Measurements from ENCODE around the gene LHFPL6.

LHFPL6 gene

GRCh38 chr13:39410096-39410901, 192.7 kb downstream of the LHFPL6 start:
- no peaks in the 10 kb centered on the region for H3K79me2 ChIP-seq (ENCODE audit: insufficient read depth, low read length)
- H3K9me2 ChIP-seq (ENCODE audit: low read depth, low read length): no peaks in the 10 kb centered on the region
- H3K9me3 ChIP-seq (ENCODE audit: low read length): no peaks in the 10 kb centered on the region
- H3K4me1 ChIP-seq (ENCODE audit: insufficient read depth, low read length, severe bottlenecking): no peaks in the 10 kb centered on the region
- no peaks in the 10 kb centered on the region; the same call in 1 of the 2 replicates for H3K27me3 ChIP-seq (ENCODE audit: insufficient read depth, low read length)
- H3K4me3 ChIP-seq (ENCODE audit: low read depth, low read length, poor library complexity, severe bottlenecking): no peak overlapping the region
- H3F3A ChIP-seq (ENCODE audit: insufficient read depth, low read length): no peaks in the 10 kb centered on the region
- no peaks in the 10 kb centered on the region for H4K20me1 ChIP-seq (ENCODE audit: insufficient read depth, low read length)
- no peak overlapping the region for H3K4me2 ChIP-seq (ENCODE audit: low read length)
- no peak overlapping the region for H3K27ac ChIP-seq (ENCODE audit: low read depth, low read length, poor library complexity, severe bottlenecking)
- TF ChIP-seq CTCF (IDR thresholded peaks at IDR 0.05; ENCODE audit: low read length): no peak
- TF ChIP-seq EZH2 (IDR thresholded peaks at IDR 0.05; ENCODE audit: borderline replicate concordance, low read length): no peak
- no peak overlapping the region for H3K9ac ChIP-seq (ENCODE audit: low read length)
- H3K36me3 ChIP-seq (ENCODE audit: insufficient read depth, low read length): no peaks in the 10 kb centered on the region
- H2AFZ ChIP-seq (ENCODE audit: low read length): no peak overlapping the region

- Histone ChIP-seq H2AFZ (ENCODE audit: low read length) (no peak overlapping the region), H3K27me3 (ENCODE audit: insufficient read depth, low read length) (no peaks in the 10 kb centered on the region; the same call in 1 of the 2 replicates), H3K9me3 (ENCODE audit: low read length) (no peaks in the 10 kb centered on the region), H4K20me1 (ENCODE audit: insufficient read depth, low read length) (no peaks in the 10 kb centered on the region), H3K36me3 (ENCODE audit: insufficient read depth, low read length) (no peaks in the 10 kb centered on the region), H3K4me2 (ENCODE audit: low read length) (no peak overlapping the region), H3K9ac (ENCODE audit: low read length) (no peak overlapping the region), H3K9me2 (ENCODE audit: low read depth, low read length) (no peaks in the 10 kb centered on the region), H3K4me3 (ENCODE audit: low read depth, low read length, poor library complexity, severe bottlenecking) (no peak overlapping the region), H3K4me1 (ENCODE audit: insufficient read depth, low read length, severe bottlenecking) (no peaks in the 10 kb centered on the region), H3F3A (ENCODE audit: insufficient read depth, low read length) (no peaks in the 10 kb centered on the region), H3K27ac (ENCODE audit: low read depth, low read length, poor library complexity, severe bottlenecking) (no peak overlapping the region), H3K79me2 (ENCODE audit: insufficient read depth, low read length) (no peaks in the 10 kb centered on the region)
- TF ChIP-seq EZH2 (IDR thresholded peaks at IDR 0.05; ENCODE audit: borderline replicate concordance, low read length) (no peak), CTCF (IDR thresholded peaks at IDR 0.05; ENCODE audit: low read length) (no peak)
Measured at GRCh38 chr13:39408512-39408911, 194.5 kb downstream of the LHFPL6 start.

- Histone ChIP-seq H3K9me3 (ENCODE audit: low read length) (no peaks in the 10 kb centered on the region), H3K27ac (ENCODE audit: low read depth, low read length, poor library complexity, severe bottlenecking) (no peak overlapping the region), H3K4me2 (ENCODE audit: low read length) (no peak overlapping the region), H2AFZ (ENCODE audit: low read length) (no peak overlapping the region), H3K4me1 (ENCODE audit: insufficient read depth, low read length, severe bottlenecking) (no peaks in the 10 kb centered on the region), H4K20me1 (ENCODE audit: insufficient read depth, low read length) (no peaks in the 10 kb centered on the region), H3K79me2 (ENCODE audit: insufficient read depth, low read length) (no peaks in the 10 kb centered on the region), H3K36me3 (ENCODE audit: insufficient read depth, low read length) (no peaks in the 10 kb centered on the region), H3K27me3 (ENCODE audit: insufficient read depth, low read length) (no peaks in the 10 kb centered on the region; the same call in 1 of the 2 replicates), H3K4me3 (ENCODE audit: low read depth, low read length, poor library complexity, severe bottlenecking) (no peak overlapping the region), H3K9ac (ENCODE audit: low read length) (no peak overlapping the region), H3K9me2 (ENCODE audit: low read depth, low read length) (no peaks in the 10 kb centered on the region), H3F3A (ENCODE audit: insufficient read depth, low read length) (no peaks in the 10 kb centered on the region)
- no peak for TF ChIP-seq CTCF (IDR thresholded peaks at IDR 0.05; ENCODE audit: low read length)
- no peak for TF ChIP-seq EZH2 (IDR thresholded peaks at IDR 0.05; ENCODE audit: borderline replicate concordance, low read length)
Measured at GRCh38 chr13:39407786-39408185, 195.2 kb downstream of the LHFPL6 start.

Data from OCI-LY1 (cell line).